HG02610 (cell line): ENCODE data around the gene CCDC57.
A peak's percentile ranks its signal among the peaks of the same experiment; 100 is the strongest.

ENCODE experiments used
- ATAC-seq: cut with Tn5 transposase; IDR thresholded peaks from one replicate; pipeline ENCODE4 v1.9.1; 2021; ENCODE audit warnings: mild to moderate bottlenecking, moderate library complexity; ENCODE audit not compliant: unreplicated experiment

Gene CCDC57

GRCh38 chr17:82065638-82066303 lies 146.9 kb downstream of the CCDC57 start, which contains the start of gene DUS1L:
TSS of gene DUS1L (minus strand) at chr17:82065804. CDS start at chr17:82065059, 745 bp downstream.
- ATAC-seq = peak; percentile 52

- ATAC-seq = peak; percentile 23
These were observed 147.4 kb downstream of the CCDC57 start for GRCh38 chr17:82065193-82065637.

GRCh38 chr17:82064433-82065192 lies 148.0 kb downstream of the CCDC57 start:
- ATAC-seq = no peak

- no peak for ATAC-seq
These were observed 148.9 kb downstream of the CCDC57 start for GRCh38 chr17:82063424-82064415.

- ATAC-seq = no peak
These were observed 149.7 kb downstream of the CCDC57 start for GRCh38 chr17:82062984-82063368.

GRCh38 chr17:82062076-82062983 lies 150.3 kb downstream of the CCDC57 start:
- ATAC-seq = no peak

- no peak for ATAC-seq
These were observed 151.4 kb downstream of the CCDC57 start for GRCh38 chr17:82061047-82061925.

GRCh38 chr17:82060614-82061013 lies 152.0 kb downstream of the CCDC57 start:
- ATAC-seq = no peak

- ATAC-seq = no peak
These were observed 152.7 kb downstream of the CCDC57 start for GRCh38 chr17:82060001-82060380.

GRCh38 chr17:82059272-82060000 lies 153.2 kb downstream of the CCDC57 start:
- ATAC-seq = no peak

GRCh38 chr17:82058855-82059249 lies 153.8 kb downstream of the CCDC57 start:
- ATAC-seq = no peak

GRCh38 chr17:82058230-82058854 lies 154.3 kb downstream of the CCDC57 start:
- ATAC-seq = no peak

- ATAC-seq = no peak
These were observed 155.7 kb downstream of the CCDC57 start for GRCh38 chr17:82056729-82057621.

GRCh38 chr17:82055965-82056728 lies 156.5 kb downstream of the CCDC57 start:
- ATAC-seq = no peak

- ATAC-seq = no peak
These were observed 157.3 kb downstream of the CCDC57 start for GRCh38 chr17:82055023-82055964.
